Measurements from ENCODE around the gene ZNF83.
"Not testable (repeated sequence)": the region's sequence is repeated elsewhere in the genome, so short reads cannot be mapped to it uniquely, and the experiment has no call there.

ZNF83 gene

DNA sequence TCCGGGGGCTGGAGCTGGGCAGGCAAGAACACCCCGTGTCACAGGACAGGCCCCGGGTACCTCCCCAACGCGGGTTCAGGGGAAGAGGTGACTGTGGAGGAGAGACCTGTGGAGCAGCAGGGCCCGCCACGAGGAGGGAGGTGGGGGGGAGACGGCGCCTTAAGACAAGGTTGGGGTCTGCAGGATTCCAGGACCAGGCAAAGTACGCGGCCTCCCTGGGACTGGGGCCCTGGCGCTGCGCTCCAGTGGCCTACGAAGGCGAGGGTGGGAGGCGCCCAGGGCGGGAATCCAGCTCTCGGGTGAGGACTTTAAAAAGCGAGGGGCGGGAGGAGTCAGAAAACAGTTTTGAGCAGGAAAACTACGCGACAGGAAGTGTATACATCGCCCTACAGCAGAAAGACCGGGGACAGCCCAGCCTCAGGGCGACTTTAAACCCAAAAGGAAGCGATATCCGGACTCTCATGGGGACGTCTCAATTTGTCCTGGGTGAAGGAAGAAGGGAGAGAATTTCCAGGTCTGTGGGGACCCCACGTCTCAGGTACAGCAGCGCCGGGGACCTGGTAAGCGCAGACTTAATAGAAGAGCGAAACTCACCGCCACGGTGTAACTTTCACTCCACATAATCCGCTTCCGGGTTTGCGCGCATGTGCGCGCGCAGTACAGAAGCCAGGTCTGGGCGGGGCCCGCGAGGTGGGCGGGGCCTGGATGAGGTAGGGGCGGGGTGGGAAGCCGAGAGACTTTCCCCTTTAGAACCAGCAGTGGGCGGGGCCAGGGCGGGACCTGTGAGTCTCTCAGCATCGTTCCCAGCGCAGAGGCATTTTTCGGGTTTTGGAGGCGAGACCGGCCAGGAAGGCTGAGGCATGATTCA, at the start of gene ZNF83:
ZNF83 (minus strand) TSS at position 638 of the 868 bp plus-strand sequence.
- DNase-seq, result peak; percentile 33 to 89 (median 79)

DNA sequence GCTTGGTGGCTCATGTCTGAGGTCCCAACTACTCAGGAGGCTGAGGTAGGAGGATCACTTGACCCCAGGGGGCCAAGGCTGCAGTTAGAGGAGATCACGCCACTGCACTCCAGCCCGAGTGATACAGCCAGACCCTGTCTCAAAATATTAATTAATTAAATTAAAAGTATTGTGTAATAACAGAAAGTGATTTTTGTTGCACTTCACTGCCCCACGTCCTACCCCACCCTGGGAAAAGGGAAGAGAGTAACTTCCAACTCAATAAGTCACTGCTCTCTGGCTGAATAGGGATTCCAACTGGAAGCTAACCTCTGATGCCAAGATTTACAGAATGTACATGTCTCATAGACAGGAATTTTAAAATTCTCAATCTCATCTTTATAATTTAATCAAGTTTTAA, 49.5 kb upstream of the ZNF83 start:
- no peak for DNase-seq

DNA sequence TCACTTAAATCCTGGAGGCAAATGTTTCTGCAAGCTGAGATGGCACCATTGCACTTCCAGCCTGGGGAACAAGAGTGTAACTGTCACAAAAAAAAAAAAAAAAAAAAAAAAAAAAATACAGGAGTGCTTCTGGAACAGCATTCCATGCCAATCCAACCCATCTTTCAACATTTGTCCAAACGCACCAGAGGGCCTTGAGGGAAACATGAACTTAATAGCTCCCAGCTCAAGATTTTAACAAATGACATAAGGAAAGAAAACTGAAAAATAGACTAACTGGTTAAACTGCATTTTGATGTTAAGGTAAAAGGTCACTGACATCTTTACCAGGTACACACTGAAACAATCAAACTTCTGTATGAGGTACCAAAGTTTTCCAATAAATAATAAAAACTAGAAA, 47.7 kb upstream of the ZNF83 start:
- DNase-seq, result no peak

DNA sequence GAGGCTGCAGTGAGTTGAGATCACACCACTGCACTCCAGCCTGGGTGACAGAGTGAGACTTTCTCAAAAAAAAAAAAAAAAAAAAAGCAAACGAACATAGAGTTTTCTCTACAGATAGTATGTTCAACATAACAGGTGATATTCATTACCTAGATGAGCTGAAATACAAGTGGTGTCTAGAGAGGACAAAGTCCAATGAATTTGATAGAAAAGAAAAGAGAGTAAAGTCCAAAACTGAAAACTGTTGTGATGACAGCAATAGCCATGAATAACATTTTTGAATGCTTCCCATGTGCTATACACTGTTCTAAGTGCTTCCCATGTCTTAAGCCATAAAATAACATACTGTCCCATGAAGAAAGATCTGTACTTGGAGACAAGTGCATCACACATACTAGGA, 43.1 kb upstream of the ZNF83 start:
- not testable (repeated sequence) for DNase-seq

DNA sequence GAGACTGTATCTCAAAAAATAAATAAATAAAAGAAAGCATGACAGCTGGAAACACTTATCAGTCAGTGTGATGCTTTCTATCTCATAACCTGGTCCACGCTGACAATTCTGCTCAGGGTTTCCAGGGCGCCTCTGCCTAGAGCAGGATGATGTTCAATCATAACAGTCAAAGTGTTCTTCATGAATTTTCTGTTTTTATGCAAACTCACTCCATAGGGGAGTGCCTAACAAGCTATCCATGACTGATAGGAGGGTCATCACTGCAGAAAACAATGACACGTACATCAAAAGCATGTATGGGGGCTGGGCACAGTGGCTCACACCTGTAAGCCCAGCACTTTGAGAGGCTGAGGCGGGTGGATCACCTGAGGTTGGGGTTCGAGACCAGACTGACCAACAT, 41.4 kb upstream of the ZNF83 start:
- no peak for DNase-seq

DNA sequence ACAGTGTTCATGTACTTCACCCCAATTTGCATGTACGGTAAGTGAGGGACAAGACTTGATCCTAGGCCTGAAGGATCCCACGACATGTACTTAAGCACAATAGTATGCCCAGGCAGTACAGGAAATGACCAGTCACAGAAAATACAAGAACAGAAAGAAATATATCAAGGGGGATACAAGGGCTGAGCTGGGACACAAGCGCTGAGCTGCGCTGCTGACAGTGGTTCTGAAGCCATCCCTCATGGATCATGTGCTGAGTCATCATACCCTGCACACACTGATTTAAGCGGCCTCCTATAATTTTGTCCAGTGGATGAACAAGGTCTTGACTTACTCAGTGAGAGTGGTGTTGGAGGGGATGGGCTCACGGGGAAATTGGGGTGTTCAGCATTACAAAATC, 37.1 kb upstream of the ZNF83 start:
- DNase-seq, result not testable (repeated sequence)

DNA sequence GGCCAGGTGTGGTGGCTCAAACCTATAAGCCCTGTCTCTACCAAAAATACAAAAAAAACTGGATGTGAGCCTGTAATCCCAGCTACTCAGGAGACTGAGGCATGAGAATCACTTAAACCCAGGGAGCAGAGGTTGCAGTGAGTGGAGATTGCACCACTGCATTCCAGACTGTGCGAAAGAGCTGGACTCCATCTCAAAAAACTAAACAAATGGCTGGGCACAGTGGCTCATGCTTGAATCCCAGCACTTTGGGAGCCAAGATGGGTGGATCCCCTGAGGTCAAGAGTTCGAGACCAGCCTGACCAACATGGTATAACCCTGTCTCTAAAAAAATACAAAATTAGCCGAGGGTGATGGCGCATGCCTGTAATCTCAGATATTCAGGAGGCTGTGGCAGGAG, 34.9 kb upstream of the ZNF83 start:
- DNase-seq, result no peak

DNA sequence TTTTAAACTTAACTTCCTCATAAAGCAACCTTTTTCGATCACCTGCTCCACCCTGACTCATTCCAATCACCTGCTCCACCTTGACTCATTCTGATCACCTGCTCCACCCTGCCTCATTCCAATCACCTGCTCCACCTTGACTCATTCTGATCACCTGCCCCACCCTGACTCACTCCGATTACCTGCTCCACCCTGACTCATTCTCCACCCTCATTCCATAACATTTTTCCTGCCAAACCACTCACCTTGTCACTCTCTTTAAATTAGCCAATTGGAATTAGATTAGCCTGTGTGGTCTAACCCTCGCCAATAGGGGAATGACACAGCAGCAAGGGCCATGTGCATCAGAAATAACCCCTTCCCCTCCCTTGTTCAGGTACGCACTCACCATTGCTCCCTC, 31.9 kb upstream of the ZNF83 start:
- DNase-seq, result no peak

DNA sequence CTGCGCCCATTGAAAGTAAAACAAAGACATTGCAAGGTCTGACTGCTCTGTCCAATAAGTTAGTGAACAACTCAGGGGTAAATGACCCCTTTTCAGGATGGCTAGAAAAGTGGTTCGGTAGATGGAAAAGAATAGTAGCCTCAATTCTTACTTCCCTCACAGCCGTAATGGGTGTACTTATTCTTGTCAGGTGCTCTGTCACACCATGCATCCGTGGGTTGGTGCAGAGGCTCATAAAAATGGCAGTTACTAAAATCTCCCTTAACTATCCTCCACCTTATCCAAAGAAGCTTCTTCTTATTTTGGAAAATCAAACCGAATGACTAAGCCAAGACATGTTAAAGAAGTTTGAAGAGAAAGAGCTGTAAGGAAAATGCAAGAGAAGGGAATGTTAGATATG, 31.4 kb upstream of the ZNF83 start:
- no peak for DNase-seq

DNA sequence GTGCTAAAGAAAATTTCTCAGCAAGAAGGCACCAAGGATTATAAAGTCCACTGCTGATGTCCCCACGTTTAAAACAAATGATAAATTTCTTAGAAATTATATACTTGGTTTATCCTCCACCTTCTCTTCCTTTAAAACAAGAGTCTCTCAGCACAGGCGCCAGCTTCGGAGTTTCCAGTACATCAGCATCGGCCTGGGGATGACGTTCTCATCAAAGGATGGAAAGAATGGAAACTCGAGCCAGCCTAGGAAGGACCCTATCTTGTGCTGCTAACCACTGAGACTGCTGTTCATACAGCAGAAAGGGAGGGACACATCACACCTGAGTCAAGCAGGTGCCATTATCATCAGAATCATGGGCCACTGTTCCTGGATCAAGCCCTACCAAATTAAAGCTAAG, 29.8 kb upstream of the ZNF83 start:
- DNase-seq, result no peak

DNA sequence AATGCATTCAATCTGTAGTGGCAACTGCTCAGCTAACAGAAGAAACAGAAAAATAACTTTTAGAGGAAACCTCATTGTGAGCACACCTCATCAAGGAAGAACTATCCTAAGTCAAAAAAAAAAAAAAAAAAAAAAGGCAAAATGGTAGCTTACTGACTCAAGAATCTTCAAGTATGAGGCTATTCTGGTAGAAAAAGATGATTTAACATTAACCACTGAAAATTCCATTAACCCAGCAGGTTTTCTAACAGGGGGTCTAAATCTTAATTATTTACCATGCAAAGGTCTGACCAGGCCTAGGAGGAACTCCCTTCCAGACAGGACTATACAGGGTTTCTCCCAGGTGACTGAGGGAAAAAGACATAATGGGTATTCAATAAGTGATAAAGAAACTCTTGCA, 28.4 kb upstream of the ZNF83 start:
- DNase-seq, result no peak

DNA sequence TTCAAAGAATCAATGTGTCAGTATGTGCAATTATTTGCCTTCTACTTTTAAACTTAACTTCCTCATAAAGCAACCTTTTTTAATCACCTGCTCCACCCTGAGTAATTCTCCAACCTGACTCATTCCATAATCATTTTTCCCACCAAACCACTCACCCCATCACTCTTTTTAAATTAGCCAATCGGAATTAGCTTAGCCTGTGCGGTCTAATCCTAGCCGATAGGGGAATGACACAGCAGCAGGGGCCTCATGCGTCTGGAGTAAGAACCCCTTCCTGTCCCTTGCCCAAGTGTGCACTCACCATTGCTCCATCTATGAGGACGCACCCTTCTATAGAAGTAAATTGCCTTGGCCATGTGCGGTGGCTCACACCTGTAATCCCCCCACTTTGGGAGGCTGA, 27.4 kb upstream of the ZNF83 start:
- no peak for DNase-seq

DNA sequence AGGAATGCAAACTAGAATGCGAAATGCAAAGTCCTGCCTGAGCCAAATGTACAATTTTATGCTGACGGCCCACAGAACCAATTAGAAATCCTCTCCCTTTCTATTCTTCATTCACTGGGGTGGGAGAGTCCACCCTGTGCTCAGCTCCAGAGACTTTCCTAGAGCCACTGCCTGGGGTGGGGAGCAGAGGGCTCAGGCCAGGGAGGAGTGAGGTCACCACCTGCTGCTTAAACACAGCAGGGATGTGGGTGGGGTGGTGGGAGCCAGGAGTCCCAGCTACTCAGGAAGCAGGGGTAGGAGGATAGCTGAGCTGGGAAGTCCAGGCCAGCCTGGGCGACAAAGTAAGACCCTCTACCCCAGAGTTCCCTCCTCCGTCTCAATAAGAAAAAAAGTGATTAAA, 26.9 kb upstream of the ZNF83 start:
- DNase-seq, result no peak

DNA sequence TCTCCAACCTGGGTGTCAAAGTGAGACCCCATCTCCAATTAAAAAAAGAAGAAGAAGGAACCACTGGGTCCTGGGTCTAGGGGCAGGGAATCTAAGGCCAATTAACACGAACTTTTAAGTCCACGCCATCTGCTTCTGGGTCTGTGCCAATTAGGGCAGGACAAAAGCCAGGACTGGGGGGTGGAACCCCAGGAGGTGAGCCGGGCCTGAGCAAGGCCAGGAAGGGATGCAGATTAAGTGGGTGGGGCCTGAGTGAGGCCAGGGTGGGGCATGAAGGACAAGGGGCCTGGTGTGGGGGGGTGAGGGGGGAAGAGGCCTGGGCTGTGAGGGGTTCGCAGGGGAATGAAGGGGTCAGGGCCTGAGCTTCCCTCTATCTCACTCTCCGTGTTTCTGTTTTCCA, 26.3 kb upstream of the ZNF83 start:
- peak in 1 of 14 donors; percentile 3 for DNase-seq

DNA sequence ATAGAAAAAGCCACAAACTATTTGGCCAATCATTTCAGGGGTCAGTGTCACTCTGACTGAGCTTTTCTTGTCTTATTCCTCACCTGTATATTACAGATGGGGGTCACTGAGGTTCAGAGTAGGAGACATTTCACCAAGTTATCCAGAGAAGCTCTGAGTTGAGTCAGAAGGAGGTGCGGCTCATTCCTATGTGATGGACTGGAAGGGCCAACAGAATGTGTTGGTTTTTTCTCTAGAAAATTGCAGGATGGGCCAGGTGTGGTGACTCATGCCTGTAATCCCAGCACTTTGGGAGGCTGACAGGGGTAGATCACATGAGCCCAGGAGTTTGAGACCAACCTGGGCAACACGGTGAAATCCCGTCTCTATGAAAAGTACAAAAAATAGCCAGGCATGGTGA, 24.5 kb upstream of the ZNF83 start:
- no peak for DNase-seq

DNA sequence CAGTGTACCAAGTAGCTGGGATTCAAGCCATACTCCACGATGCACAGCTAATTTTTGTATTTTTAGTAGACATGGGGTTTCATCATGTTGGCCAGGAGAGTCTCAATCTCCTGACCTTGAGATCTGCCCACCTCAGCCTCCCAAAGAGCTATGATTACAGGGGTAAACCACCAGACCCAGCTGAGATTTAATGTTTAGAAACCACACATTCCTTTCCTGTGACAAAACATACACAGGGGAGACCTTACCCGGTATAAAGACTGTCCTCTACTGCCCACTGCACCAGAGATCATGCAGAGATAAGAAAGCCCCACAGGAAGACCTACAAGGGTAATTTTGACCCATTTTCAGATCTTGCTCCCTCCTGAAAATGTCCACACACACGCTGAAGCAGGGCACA, 22.8 kb upstream of the ZNF83 start:
- DNase-seq, result no peak

DNA sequence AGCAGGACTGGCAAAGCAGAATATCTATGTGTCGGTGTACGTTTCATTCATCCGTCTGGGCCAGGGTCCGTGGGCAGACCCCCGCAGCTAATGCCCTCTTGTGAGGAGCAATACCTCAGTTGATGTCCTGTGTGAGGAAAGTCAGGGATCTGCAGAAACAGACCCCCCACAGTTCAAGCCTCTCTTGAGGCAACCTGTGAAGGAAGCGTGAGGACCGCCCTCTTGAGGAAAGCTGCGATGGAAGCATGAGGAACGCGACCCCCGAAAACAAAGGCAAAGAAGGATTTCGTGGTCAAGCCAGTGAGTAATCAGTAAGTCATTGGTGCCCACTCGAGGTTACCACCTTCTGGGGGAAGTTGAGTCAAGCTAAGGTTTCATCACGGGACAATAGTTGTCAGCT, 20.9 kb upstream of the ZNF83 start:
- DNase-seq, result no peak

DNA sequence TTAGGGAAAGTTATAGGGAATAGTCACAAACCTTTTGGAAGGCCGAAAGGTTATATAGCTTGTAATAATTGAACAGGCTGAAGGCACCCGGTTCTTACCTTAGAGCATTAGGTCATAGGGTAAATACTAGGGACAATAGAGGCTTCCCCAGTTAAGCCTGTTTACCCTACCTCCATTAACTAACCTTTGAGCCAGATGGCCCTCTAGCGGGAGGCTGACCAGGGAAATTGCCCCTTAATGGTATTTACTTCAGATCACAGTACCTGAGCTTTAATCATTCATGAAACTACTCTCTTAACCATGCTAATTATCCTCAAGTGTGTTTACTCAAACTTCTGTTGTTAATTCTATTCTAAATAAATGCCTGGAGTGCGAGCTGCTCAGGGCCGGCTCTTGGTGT, 20.4 kb upstream of the ZNF83 start:
- DNase-seq, result no peak

DNA sequence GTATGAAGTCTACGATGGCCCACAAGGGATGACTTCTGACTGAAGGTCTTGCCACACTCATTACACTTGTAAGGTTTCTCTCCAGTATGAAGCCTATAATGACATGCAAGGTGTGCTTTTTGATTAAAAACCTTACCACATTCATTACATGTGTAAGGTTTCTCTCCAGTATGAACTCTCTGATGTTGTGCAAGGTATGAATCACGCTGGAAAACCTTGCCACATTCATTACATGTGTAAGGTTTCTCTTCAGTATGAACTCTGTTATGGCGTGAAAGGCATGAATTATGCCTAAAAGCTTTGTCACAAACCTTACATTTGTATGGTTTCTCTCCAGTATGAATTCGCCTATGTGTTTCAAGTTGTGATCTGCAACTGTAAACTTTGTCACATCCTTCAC, 15.0 kb upstream of the ZNF83 start:
- DNase-seq, result no peak

DNA sequence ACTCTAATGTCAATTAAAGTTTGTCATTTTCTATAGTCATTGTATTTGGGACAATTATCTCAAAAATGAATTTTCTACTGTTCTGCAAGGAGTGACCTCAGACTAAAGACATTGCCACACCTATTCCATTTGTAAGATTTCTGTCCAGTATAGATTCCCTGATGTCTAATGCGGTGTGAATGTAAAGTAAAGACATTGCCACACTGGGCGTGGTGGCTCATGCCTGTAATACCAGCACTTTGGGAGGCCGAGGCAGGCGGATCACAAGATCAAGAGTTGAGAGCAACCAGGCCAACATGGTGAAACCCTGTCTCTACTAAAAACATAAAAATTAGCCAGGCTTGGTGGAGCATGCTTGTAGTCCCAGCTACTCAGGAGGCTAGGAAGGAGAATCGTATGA, 13.8 kb upstream of the ZNF83 start:
- no peak for DNase-seq

DNA sequence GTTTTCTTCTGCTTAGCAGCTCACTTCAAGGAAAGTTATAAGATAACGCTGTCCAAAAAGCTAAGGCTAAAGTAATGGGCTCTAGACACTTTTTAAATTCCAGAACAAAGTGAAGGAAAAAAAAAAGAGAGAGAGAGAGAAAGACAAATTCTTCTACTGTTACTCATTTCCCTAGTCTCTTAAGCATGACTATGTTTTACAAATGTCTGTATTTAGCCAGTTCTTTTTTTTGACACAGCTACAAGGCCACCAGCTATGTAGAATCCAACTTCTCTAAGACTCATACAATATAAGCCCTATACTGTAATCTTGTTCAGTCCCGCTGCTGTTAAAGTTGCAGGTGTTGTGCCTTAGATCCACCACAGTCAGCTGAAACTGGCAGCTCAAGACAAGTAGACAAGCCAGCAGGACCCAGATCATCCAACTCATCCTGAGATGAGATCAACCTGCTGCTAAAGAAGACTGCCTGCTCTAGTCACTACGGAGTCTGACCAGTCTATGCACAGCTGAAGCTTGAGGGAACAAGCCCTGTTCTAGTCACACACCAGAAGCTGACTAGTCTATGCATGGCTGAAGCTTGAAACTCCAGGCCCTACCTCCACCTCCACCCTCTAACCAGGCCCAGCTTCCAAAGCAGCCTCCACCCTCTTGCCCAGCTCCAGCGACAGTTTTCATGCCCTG, 10.3 kb upstream of the ZNF83 start:
- no peak for DNase-seq

DNA sequence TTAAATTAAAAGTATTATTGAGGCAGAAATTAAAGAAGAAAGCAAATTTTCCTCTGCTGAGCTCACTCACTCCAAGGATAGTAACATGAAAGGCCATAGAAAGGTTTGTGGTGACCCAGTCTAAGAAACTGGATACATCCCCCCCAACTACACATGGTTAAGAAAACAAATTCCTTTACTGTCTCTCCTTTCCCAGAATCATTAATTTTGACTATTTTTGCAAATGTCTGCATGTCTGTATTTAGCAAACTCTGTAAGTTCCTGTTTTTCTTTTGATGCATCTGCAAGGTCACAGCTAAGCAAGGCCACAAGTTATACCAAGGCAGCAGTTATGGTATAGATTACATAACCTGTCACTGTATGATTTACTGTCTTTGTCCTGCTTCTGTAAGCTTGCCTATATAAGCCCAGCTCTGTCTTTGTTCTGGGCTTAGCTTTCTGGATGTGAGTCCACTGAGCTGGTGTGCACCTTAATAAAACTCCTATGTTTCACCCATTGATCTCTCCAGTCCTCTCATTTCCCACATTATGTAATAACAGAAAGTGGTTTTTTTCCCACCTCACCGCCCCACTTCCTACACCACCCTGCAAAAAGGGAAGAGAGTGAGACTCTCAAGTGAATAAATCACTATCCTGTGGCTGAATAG, 8.5 kb upstream of the ZNF83 start:
- DNase-seq, result no peak

DNA sequence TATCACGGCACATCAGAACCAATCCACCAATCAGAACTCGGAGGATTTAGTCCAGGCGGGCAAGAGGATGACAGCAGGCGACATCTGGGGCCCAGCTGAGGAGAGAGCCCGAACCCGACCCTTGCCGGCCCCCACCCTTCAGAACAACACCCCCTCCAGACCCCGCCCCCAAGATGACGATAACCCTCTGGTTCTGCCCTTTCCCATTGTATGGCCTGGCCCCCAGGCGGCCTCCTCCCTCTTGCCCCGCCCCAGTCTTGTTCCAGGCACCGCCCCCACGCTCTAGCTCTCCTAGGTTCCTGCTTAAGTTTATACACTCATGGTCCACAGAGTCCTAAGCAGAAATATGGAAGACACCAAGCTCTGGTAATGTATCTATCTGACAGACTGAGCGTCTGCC, 2.8 kb upstream of the ZNF83 start:
- DNase-seq, result no peak

DNA sequence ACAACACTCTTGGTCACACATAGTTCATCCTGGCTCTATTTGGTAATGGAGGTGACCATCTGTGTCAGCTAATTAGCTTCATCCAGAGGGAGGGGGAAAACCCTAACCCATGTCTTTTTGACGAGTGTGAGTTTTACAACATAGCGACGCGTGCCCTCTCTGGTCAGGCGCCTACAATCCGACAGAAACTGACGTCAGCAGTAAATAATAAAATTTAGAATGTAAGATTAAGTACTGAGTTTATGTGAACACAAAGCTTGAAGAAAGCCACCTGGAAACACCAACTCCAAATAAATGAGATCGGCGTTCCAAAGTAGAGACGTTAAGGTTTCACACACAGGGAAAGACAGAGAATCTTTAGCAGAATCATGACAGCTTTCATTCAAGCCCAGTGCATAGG, 1.8 kb upstream of the ZNF83 start:
- DNase-seq, result no peak
